ENCODE measurements around the gene MAN2B2. TPM values are rescaled to one million over a fixed set of nuclear protein-coding genes. Genes with fewer than 3 reads are reported as not detected.
"Not testable (repeated sequence)": the region's sequence is repeated elsewhere in the genome, so short reads cannot be mapped to it uniquely, and the experiment has no call there.

Gene MAN2B2
- total RNA-seq, 3 donors from 2014 or later, result 18.7 to 49.8 (median 19.6) TPM

DNA sequence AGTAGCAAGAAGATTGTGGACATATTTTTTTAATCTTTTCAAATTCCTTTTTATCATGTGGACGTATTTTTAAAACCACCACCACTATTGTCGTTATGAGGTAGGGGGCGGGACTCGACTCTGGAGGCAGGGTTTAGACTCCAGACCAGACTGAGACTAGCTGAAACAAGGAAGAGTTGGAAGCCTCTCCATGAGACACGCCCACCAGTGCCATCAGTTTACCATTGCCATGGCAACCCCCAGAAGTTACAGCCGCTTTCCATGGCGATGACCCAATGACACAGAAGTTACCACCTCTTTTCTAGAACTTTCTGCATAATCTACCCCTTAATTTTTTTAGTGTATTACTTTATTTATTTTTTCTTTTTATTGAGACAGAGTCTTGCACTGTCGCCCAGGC, 74.2 kb downstream of the MAN2B2 start:
- intact Hi-C loops (cut with DNase I; ENCODE audit: low total_unique reads), result no loop called here
- Histone ChIP-seq H3K4me1 (no peaks in the 10 kb centered on the region), H3K27me3 (no peaks in the 10 kb centered on the region), H3K4me3 (no peak overlapping the region), H3K9me3 (no peaks in the 10 kb centered on the region), H3K27ac (no peak overlapping the region), H3K36me3 (no peaks in the 10 kb centered on the region)
- DNase-seq (ENCODE audit: low spot score in 2 of 2), result no peak
- TF ChIP-seq, protein P1, sequence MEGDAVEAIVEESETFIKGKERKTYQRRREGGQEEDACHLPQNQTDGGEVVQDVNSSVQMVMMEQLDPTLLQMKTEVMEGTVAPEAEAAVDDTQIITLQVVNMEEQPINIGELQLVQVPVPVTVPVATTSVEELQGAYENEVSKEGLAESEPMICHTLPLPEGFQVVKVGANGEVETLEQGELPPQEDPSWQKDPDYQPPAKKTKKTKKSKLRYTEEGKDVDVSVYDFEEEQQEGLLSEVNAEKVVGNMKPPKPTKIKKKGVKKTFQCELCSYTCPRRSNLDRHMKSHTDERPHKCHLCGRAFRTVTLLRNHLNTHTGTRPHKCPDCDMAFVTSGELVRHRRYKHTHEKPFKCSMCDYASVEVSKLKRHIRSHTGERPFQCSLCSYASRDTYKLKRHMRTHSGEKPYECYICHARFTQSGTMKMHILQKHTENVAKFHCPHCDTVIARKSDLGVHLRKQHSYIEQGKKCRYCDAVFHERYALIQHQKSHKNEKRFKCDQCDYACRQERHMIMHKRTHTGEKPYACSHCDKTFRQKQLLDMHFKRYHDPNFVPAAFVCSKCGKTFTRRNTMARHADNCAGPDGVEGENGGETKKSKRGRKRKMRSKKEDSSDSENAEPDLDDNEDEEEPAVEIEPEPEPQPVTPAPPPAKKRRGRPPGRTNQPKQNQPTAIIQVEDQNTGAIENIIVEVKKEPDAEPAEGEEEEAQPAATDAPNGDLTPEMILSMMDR (IDR thresholded peaks at IDR 0.05), result no peak
- TF ChIP-seq POLR2AphosphoS5 (IDR thresholded peaks at IDR 0.05) (no peak), POLR2A (IDR thresholded peaks at IDR 0.05) (no peak)

DNA sequence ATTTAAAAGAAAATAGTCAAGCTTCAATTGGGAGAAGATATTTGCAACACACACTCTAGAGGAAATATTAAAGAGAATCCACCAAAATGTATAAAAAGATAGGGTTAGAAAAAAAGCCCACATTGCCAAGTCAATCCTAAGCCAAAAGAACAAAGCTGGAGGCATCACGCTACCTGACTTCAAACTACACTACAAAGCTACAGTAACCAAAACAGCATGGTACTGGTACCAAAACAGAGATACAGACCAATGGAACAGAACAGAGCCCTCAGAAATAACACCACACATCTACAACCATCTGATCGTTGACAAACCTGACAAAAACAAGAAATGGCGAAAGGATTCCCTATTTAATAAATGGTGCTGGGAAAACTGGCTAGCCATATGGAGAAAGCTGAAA, 79.2 kb downstream of the MAN2B2 start:
- H3K27ac ChIP-seq; intact Hi-C loops (cut with DNase I; ENCODE audit: low total_unique reads); H3K9me3 ChIP-seq; H3K4me1 ChIP-seq; DNase-seq (ENCODE audit: low spot score in 2 of 2); H3K4me3 ChIP-seq; H3K36me3 ChIP-seq; H3K27me3 ChIP-seq: not testable (repeated sequence)

DNA sequence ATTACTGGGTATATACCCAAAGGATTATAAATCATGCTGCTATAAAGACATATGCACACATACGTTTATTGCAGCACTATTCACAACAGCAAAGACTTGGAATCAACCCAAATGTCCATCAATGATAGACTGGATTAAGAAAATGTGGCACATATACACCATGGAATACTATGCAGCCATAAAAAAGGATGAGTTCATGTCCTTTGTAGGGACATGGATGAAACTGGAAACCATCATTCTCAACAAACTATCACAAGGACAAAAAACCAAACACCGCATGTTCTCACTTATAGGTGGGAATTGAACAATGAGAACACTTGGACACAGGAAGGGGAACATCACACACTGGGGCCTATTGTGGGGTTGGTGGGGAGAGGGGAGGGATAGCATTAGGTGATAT, 80.3 kb downstream of the MAN2B2 start:
- H3K4me3 ChIP-seq; H3K4me1 ChIP-seq; DNase-seq (ENCODE audit: low spot score in 2 of 2); H3K27me3 ChIP-seq; intact Hi-C loops (cut with DNase I; ENCODE audit: low total_unique reads); H3K36me3 ChIP-seq; H3K9me3 ChIP-seq; H3K27ac ChIP-seq: not testable (repeated sequence)

DNA sequence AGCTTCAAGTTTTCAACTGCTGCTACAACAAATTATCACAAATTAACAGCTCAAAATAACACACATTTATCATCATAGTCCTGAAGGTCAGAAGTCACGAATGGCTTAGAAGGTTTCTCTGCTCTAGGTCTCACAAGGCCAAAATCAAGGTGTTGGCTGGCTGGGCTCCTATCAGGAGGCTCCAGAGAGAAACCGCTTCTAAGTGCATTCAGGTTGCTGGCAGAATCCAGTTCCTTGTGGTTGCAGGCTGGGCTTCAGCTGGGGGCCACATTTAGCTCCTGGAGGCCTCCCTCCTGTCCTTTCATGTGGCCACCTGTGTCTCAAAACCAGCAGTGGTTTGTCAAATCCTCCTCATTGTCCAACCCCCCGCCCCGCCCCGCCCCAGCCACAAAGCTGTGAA, 80.9 kb downstream of the MAN2B2 start:
- no peak for DNase-seq (ENCODE audit: low spot score in 2 of 2)
- H3K27ac ChIP-seq, result no peak overlapping the region
- no peaks in the 10 kb centered on the region for H3K4me1 ChIP-seq
- H3K27me3 ChIP-seq, result no peaks in the 10 kb centered on the region
- H3K4me3 ChIP-seq, result no peak overlapping the region
- no peak for TF ChIP-seq POLR2AphosphoS5 (IDR thresholded peaks at IDR 0.05)
- no peak for TF ChIP-seq POLR2A (IDR thresholded peaks at IDR 0.05)
- TF ChIP-seq, protein P1 (IDR thresholded peaks at IDR 0.05), result no peak
- intact Hi-C loops (cut with DNase I; ENCODE audit: low total_unique reads), result no loop called here
- H3K9me3 ChIP-seq, result no peaks in the 10 kb centered on the region
- H3K36me3 ChIP-seq, result no peaks in the 10 kb centered on the region

DNA sequence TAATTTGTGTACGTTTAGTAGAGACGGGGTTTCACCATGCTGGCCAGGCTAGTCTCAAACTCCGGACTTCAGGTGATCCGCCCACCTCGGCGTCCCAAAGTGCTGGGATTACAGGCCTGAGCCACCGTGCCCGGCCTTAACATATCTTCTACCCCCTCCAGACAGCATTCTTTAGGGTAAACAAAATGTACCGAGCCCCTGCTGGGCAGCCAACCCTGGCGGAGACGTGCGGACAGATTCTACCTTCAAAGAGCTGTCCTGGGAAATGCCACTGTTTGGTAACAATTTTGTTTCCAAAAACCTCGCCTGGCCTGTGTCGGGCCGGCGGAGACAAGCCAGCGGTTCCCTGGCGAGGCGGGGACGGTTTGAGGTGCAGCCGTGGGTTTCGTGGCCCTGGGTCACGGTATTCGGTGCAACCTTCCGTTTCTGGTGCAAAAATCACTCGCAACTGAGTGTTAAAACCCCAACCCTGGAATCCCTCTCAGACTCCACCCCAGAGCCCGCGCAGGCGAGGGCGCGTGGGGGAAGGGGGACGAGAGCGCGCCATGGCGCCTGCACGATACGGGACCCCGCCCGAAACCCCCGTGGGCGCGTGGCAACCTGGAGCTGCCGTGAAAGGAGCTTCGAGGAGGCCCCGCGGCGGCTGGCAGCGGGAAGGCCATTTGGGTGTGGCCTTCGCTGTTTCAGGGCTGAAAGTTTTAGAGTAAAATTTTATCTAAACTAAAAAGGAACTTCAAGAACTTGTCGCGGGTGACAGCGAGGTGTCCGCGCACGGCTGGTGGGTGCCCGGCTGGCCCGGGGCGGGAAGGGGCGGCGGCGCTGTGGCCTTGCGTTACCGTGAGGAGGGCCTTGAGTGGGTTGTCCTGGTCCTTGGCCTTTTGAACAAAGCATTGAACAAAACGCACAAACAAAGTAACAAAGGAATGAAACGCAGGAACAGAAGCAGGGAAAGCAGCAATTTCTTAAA, 82.5 kb downstream of the MAN2B2 start:
- no peaks in the 10 kb centered on the region for H3K36me3 ChIP-seq
- no peaks in the 10 kb centered on the region for H3K4me1 ChIP-seq
- peak overlapping the region in 1 of 2 donors; percentile 84 for H3K27ac ChIP-seq
- no peaks in the 10 kb centered on the region for H3K27me3 ChIP-seq
- DNase-seq (ENCODE audit: low spot score in 2 of 2), result no peak
- no peaks in the 10 kb centered on the region for H3K9me3 ChIP-seq
- no peak overlapping the region for H3K4me3 ChIP-seq
- TF ChIP-seq POLR2AphosphoS5 (IDR thresholded peaks at IDR 0.05) (no peak), POLR2A (IDR thresholded peaks at IDR 0.05) (no peak)
- TF ChIP-seq, protein P1 (IDR thresholded peaks at IDR 0.05), result no peak
- intact Hi-C loops (cut with DNase I; ENCODE audit: low total_unique reads), result no loop called here

DNA sequence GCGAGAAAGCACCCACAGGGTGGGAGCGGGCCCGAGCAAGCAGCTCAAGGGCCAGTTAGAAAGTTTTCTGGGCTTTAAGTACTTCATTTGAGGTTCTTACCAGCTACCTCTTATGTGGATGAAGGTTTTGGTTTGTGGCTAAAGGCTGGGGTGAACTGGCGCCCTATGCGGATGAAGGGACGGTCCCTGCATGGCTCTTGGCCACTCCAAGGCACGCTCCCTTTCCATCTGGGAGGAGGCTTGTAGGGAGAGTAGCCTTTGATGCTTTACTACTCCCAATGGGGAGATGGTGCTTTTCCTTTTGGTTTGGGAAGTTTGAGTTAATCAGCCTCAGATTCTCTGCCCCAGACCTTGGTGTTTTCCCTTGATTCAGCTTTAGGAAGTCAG, 83.2 kb downstream of the MAN2B2 start:
- Histone ChIP-seq H3K4me3 (peak overlapping the region; percentile 43 to 75 (median 57)), H3K36me3 (no peaks in the 10 kb centered on the region), H3K27ac (peak overlapping the region; percentile 64 to 84), H3K27me3 (no peaks in the 10 kb centered on the region), H3K4me1 (no peaks in the 10 kb centered on the region), H3K9me3 (no peaks in the 10 kb centered on the region)
- DNase-seq (ENCODE audit: low spot score in 2 of 2), result no peak
- intact Hi-C loops (cut with DNase I; ENCODE audit: low total_unique reads), result no loop called here
- TF ChIP-seq POLR2AphosphoS5 (IDR thresholded peaks at IDR 0.05), result no peak
- TF ChIP-seq POLR2A (IDR thresholded peaks at IDR 0.05), result no peak
- TF ChIP-seq, protein P1 (IDR thresholded peaks at IDR 0.05), result no peak

Data from breast epithelium (tissue), 4 donors.